Neural progenitor cell (in vitro differentiated cells): ENCODE results near the gene FAM9A. TPM values are rescaled to one million over a fixed set of nuclear protein-coding genes. Genes with fewer than 3 reads are reported as not detected.

Experiments
- DNase-seq: peaks from one replicate; pipeline ENCODE4 v3.0.0-alpha.2; 2016; ENCODE audit warnings: low spot score
- H2AFZ ChIP-seq: fragments of 200-600 bp; sonication (generic); replicated peaks from 2 replicates; pipeline ENCODE4 v1.6.1; 2016; ENCODE audit warnings: antibody characterized with exemption
- H3F3A ChIP-seq: fragments of 200-600 bp; sonication (generic); 2 replicates; pipeline ENCODE4 v1.6.1; 2016; ENCODE audit warnings: antibody characterized with exemption, low read depth
- H3K27ac ChIP-seq: fragments of 200-600 bp; sonication (generic); 2 replicates; pipeline ENCODE4 v1.5.1; 2016; ENCODE audit warnings: mild to moderate bottlenecking
- H3K27me3 ChIP-seq: fragments of 200-600 bp; sonication (generic); 2 replicates; pipeline ENCODE4 v1.6.1; 2016; ENCODE audit warnings: mild to moderate bottlenecking, moderate library complexity
- H3K36me3 ChIP-seq: fragments of 200-600 bp; sonication (generic); 2 replicates; pipeline ENCODE4 v1.5.1; 2016
- H3K4me1 ChIP-seq: fragments of 200-600 bp; sonication (generic); 2 replicates; pipeline ENCODE4 v1.6.1; 2016; ENCODE audit warnings: mixed run types
- H3K4me2 ChIP-seq: fragments of 200-600 bp; sonication (generic); 2 replicates; pipeline ENCODE4 v1.6.1; 2016
- H3K4me3 ChIP-seq: fragments of 200-600 bp; sonication (generic); 2 replicates; pipeline ENCODE4 v1.5.1; 2016
- H3K79me2 ChIP-seq: fragments of 200-600 bp; sonication (generic); 2 replicates; pipeline ENCODE4 v1.6.1; 2016; ENCODE audit warnings: low read depth
- H3K9ac ChIP-seq: fragments of 200-600 bp; sonication (generic); 2 replicates; pipeline ENCODE4 v1.6.1; 2016
- H3K9me3 ChIP-seq: fragments of 200-600 bp; sonication (generic); 2 replicates; pipeline ENCODE4 v1.5.1; 2016; ENCODE audit warnings: low read depth
- H4K20me1 ChIP-seq: fragments of 200-600 bp; sonication (generic); 2 replicates; pipeline ENCODE4 v1.6.1; 2016; ENCODE audit warnings: low read depth
- H3K27ac Mint-ChIP-seq: 3 replicates; pipeline ENCODE4 v1.8.0; 2021; ENCODE audit warnings: mixed read lengths
- H3K27me3 Mint-ChIP-seq: 2 replicates; pipeline ENCODE4 v1.8.0; 2022; ENCODE audit warnings: low read depth, mild to moderate bottlenecking, inconsistent platforms, moderate library complexity, mixed read lengths; ENCODE audit not compliant: insufficient read depth
- H3K36me3 Mint-ChIP-seq: 3 replicates; pipeline ENCODE4 v1.8.0; 2021; ENCODE audit warnings: mixed read lengths
- H3K4me1 Mint-ChIP-seq: 3 replicates; pipeline ENCODE4 v1.8.0; 2021; ENCODE audit warnings: mixed read lengths
- H3K4me3 Mint-ChIP-seq: 3 replicates; pipeline ENCODE4 v1.8.0; 2021; ENCODE audit warnings: mild to moderate bottlenecking, moderate library complexity, mixed read lengths
- H3K9me3 Mint-ChIP-seq: 3 replicates; pipeline ENCODE4 v1.8.0; 2020; ENCODE audit warnings: mixed read lengths
- CTCF ChIP-seq: fragments of 200-600 bp; sonication (generic); IDR thresholded peaks from 2 replicates; pipeline ENCODE4 v1.5.1; 2017; ENCODE audit warnings: antibody characterized with exemption, mild to moderate bottlenecking
- EZH2 ChIP-seq: fragments of 200-600 bp; sonication (generic); IDR thresholded peaks from 2 replicates; pipeline ENCODE4 v1.6.1; 2017; ENCODE audit warnings: antibody characterized with exemption, mild to moderate bottlenecking, moderate library complexity
- EZH2phosphoT487 ChIP-seq: fragments of 200-600 bp; sonication (generic); IDR thresholded peaks from 2 replicates; pipeline ENCODE4 v1.6.1; 2017; ENCODE audit warnings: antibody characterized with exemption
- total RNA-seq: library from RNA; depleted of rRNA; stranded (reverse); fragments of >200 nt; gene quantifications from 2 replicates; pipeline ENCODE4 v1.2.3, GENCODE V29; 2015; ENCODE audit warnings: low replicate concordance

Gene FAM9A
- total RNA-seq, 1 donor from 2014 or later: not detected

GRCh38 chrX:8823698-8824097 is 22.5 kb upstream of the FAM9A start:
- no peak overlapping the region for H3K27ac ChIP-seq
- no peak overlapping the region for H2AFZ ChIP-seq
- H3K4me2 ChIP-seq: no peak overlapping the region
- no peaks in the 10 kb centered on the region for H4K20me1 ChIP-seq
- H3K9me3 ChIP-seq: no peaks in the 10 kb centered on the region
- H3K27me3 ChIP-seq: no peaks in the 10 kb centered on the region
- no peak overlapping the region for H3K9ac ChIP-seq
- H3K9me3 Mint-ChIP-seq: no peaks in the 10 kb centered on the region
- no peaks in the 10 kb centered on the region for H3K36me3 Mint-ChIP-seq
- H3K36me3 ChIP-seq: no peaks in the 10 kb centered on the region
- no peaks in the 10 kb centered on the region for H3K27me3 Mint-ChIP-seq
- H3K4me3 ChIP-seq: no peak overlapping the region
- no peak overlapping the region for H3K27ac Mint-ChIP-seq
- no peak for DNase-seq
- no peak overlapping the region for H3K4me3 Mint-ChIP-seq
- H3K4me1 Mint-ChIP-seq: no peaks in the 10 kb centered on the region
- no peaks in the 10 kb centered on the region for H3F3A ChIP-seq
- no peaks in the 10 kb centered on the region for H3K79me2 ChIP-seq
- H3K4me1 ChIP-seq: peaks cover 5% of the 10 kb centered on the region
- TF ChIP-seq CTCF (no peak), EZH2 (no peak), EZH2phosphoT487 (no peak)

DNA sequence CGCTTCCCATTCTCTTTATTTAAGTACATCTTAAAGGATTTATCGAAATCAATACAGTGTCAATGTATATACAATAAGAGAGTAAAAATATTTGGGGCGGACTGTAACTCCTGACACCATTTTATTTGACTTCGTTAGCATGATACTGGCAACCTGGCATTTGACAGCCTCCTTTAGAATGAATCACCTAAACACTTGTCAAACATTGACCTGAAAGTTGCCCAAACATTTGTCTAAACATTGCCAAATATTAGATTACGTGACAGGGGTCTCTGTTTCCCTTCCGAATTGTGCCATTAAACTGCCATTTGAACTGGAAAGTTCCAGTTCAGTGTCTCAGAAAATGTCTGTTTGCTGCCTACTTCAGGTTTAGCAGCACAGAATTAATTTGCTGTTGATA is 20.8 kb upstream of the FAM9A start:
- no peaks in the 10 kb centered on the region for H3K36me3 Mint-ChIP-seq

DNA sequence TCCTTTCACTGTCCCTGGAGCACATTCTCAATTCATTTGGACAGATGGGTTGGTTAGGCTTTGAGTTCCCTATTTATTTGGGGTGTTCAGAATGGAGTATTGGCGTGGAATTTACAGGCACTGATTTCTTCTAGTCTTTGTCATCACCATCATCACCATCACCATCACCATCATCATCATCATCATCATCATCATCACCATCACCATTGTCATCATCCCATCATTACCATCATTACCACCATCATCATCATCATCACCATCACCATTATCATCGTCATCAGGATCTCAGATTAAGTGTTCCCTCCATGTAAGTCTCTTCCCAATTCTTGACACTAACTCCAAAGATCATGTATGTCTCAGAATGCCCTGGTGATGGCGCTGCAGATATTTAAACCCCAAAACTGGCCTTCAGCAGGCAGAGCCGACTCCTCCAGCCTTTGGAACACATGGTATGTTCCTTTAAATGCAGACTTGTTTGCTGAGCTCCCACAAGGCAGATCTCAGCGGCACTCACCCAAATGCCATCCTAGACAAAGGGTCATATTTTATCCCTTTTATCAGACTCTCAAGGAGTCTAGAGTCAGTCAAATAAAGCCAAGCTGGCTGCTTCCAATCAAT is 19.8 kb upstream of the FAM9A start:
- H4K20me1 ChIP-seq: no peaks in the 10 kb centered on the region
- Mint-ChIP-seq H3K36me3 (no peaks in the 10 kb centered on the region), H3K4me3 (peak overlapping the region; percentile 0), H3K27ac (no peak overlapping the region), H3K4me1 (no peaks in the 10 kb centered on the region), H3K27me3 (no peaks in the 10 kb centered on the region), H3K9me3 (no peaks in the 10 kb centered on the region)
- DNase-seq: peak; percentile 69
- H3K9me3 ChIP-seq: no peaks in the 10 kb centered on the region
- no peak overlapping the region for H3K9ac ChIP-seq
- no peak overlapping the region for H3K4me3 ChIP-seq
- peak overlapping the region; percentile 29 for H3K4me2 ChIP-seq
- TF ChIP-seq CTCF (peak; percentile 64), EZH2 (no peak), EZH2phosphoT487 (no peak)
- H3K79me2 ChIP-seq: no peaks in the 10 kb centered on the region
- H3K27me3 ChIP-seq: no peaks in the 10 kb centered on the region
- peak overlapping the region; percentile 78 for H2AFZ ChIP-seq
- H3F3A ChIP-seq: no peaks in the 10 kb centered on the region
- no peaks in the 10 kb centered on the region for H3K36me3 ChIP-seq
- H3K27ac ChIP-seq: no peak overlapping the region
- H3K4me1 ChIP-seq: peaks cover 5% of the 10 kb centered on the region

More for the DNA sequence above, 20.8 kb upstream of the FAM9A start:
- Mint-ChIP-seq H3K27ac (no peak overlapping the region), H3K4me1 (no peaks in the 10 kb centered on the region), H3K27me3 (no peaks in the 10 kb centered on the region), H3K9me3 (no peaks in the 10 kb centered on the region), H3K4me3 (no peak overlapping the region)
- H3F3A ChIP-seq: no peaks in the 10 kb centered on the region
- no peak overlapping the region for H3K4me3 ChIP-seq
- TF ChIP-seq EZH2 (no peak), CTCF (no peak), EZH2phosphoT487 (no peak)
- H2AFZ ChIP-seq: no peak overlapping the region
- no peak overlapping the region for H3K9ac ChIP-seq
- no peaks in the 10 kb centered on the region for H4K20me1 ChIP-seq
- H3K4me1 ChIP-seq: peaks cover 5% of the 10 kb centered on the region
- no peaks in the 10 kb centered on the region for H3K36me3 ChIP-seq
- no peak overlapping the region for H3K4me2 ChIP-seq
- DNase-seq: no peak
- no peaks in the 10 kb centered on the region for H3K9me3 ChIP-seq
- no peaks in the 10 kb centered on the region for H3K79me2 ChIP-seq
- H3K27ac ChIP-seq: no peak overlapping the region
- H3K27me3 ChIP-seq: no peaks in the 10 kb centered on the region
